MCF 10A (cell line): Measurements from ENCODE around the gene ZNF25. TPM values are rescaled to one million over a fixed set of nuclear protein-coding genes. Genes with fewer than 3 reads are reported as not detected.
"Not testable (repeated sequence)": the region's sequence is repeated elsewhere in the genome, so short reads cannot be mapped to it uniquely, and the experiment has no call there.

Experiments used
- Bru-seq: library from RNA; stranded (reverse); fragments of 400-500 nt; gene quantifications from one replicate; lab custom pipeline; 2021; lab: Mats Ljungman, UMichigan
- BruChase-seq, 2 experiments: library from RNA; stranded (reverse); fragments of 400-500 nt; gene quantifications; one replicate each; lab custom pipeline; 2021; lab: Mats Ljungman, UMichigan
- BruUV-seq: library from RNA; stranded (reverse); fragments of 400-500 nt; replicated peaks from 2 replicates; lab custom pipeline; 2021; lab: Mats Ljungman, UMichigan
- CTCF ChIA-PET: fragments of 300-600 bp; sonication (Branson Sonifier 250); formaldehyde crosslinking; extraction: SDS; loops from one replicate; lab custom pipeline; 2021; ENCODE audit warnings: antibody characterized with exemption, inconsistent platforms; lab: Yijun Ruan, JAX
- POLR2A ChIA-PET: fragments of 300-600, 350-650 bp; sonication (Branson Sonifier 250); formaldehyde crosslinking; extraction: SDS; loops from one replicate; lab custom pipeline; 2020; ENCODE audit warnings: antibody characterized with exemption, inconsistent platforms; lab: Yijun Ruan, JAX
- DNase-seq: peaks from one replicate; pipeline ENCODE4 v3.0.0-alpha.2; 2018; ENCODE audit not compliant: unreplicated experiment
- H3K27ac Mint-ChIP-seq: one replicate; pipeline ENCODE4 v1.8.0; 2022; ENCODE audit warnings: mild to moderate bottlenecking, low read depth, mixed read lengths; ENCODE audit not compliant: unreplicated experiment
- H3K27me3 Mint-ChIP-seq: one replicate; pipeline ENCODE4 v1.8.0; 2022; ENCODE audit warnings: mixed read lengths; ENCODE audit not compliant: insufficient read depth, unreplicated experiment
- H3K36me3 Mint-ChIP-seq: one replicate; pipeline ENCODE4 v1.8.0; 2022; ENCODE audit warnings: mild to moderate bottlenecking, moderate library complexity, mixed read lengths; ENCODE audit not compliant: insufficient read depth, unreplicated experiment
- H3K4me1 Mint-ChIP-seq: one replicate; pipeline ENCODE4 v1.8.0; 2022; ENCODE audit warnings: mixed read lengths; ENCODE audit not compliant: insufficient read depth, unreplicated experiment
- H3K4me3 Mint-ChIP-seq: one replicate; pipeline ENCODE4 v1.8.0; 2022; ENCODE audit warnings: mild to moderate bottlenecking, moderate library complexity, mixed read lengths; ENCODE audit not compliant: unreplicated experiment
- H3K9me3 Mint-ChIP-seq: one replicate; pipeline ENCODE4 v1.8.0; 2022; ENCODE audit warnings: mixed read lengths; ENCODE audit not compliant: unreplicated experiment
- intact Hi-C: fragments of 100-400 bp; cut with micrococcal nuclease; formaldehyde crosslinking; loops from 2 replicates; pipeline ENCODE4 v1.14.1; 2022
- long read RNA-seq: library from polyadenylated mRNA; stranded (forward); transcript quantifications from one replicate; pipeline ENCODE4 v2.0.0, GENCODE V29; 2022
- total RNA-seq: library from RNA; stranded (reverse); gene quantifications from 2 replicates; pipeline ENCODE4 v1.2.3, GENCODE V29; 2022
- TF ChIP-seq, protein P1 (sequence below): fragments of 200-600 bp; IDR thresholded peaks from one replicate; pipeline ENCODE4 v1.8.0; 2022; ENCODE audit warnings: antibody characterized with exemption, mild to moderate bottlenecking; ENCODE audit not compliant: unreplicated experiment

ZNF25 gene
- total RNA-seq (7.2 TPM in 2 replicates), Bru-seq, nascent RNA (percentile 65 among the genes with signal in this experiment), BruChase-seq, experiment 1, labeled RNA remaining after a 6-hour chase (percentile 74 among the genes with signal in this experiment), BruChase-seq, experiment 2, labeled RNA remaining after a 2-hour chase (percentile 75 among the genes with signal in this experiment)
- long read RNA-seq, full-length matches to known transcripts, result 10 of 19 reads
- long read RNA-seq, partial matches to known transcripts, result 0 of 19 reads
- long read RNA-seq, other reads (novel, unspliced or antisense), result 9 of 19 reads

DNA sequence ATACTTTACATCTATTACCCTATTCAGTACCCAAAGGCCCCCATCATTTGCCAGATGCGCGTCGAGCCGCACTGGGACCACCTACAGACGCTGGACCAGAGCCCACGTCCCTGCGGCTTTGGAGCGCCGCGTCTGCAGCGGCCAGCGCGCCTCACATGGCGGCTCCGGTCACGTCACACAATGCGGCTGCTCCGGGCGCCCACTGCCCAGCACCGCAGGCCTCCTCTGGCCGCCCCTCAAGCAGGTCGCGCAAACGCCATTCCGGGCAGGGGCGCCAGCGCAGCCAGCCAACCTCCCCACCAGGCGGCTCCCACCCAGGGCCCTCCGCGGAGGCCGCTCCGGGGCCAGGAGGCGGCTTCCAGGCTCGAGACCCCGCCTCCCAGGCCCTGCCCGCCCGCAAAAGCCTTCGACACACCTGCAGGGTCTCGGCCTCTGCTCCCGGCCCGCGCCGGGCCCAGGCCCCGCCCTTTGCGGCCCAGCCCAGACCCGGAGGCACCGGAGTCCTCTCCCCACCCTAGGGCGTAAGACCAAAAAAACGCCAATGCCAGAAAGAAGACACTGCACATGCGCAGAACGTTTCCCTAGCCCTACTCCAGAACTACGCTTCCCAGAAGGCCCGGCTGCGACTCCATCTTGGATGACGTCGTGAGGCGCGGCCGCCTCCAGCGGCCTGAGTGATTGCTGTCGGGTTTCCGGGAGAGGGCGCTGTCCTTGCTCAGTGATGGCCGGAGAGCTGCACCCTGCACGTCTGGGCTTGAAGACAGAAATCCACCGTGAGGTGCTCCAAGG, at the start of gene ZNF25:
TSS of gene ZNF25 (minus strand) at position 557 of the 789 bp plus-strand sequence. CDS start 4,925 bp downstream, outside the sequence.
- POLR2A ChIA-PET, result interaction anchor here (0.6 to 6.3 kb wide), 18 partner anchors 9 to 486 kb away, joined by 3 to 52 read pairs (median 4); partner anchors contain the start of genes ZNF33A and ZNF37A
- H3K4me1 Mint-ChIP-seq, result peaks cover 6% of the 10 kb centered on the region
- peak within 1 kb of the TSS; percentile 88 for H3K4me3 Mint-ChIP-seq
- BruUV-seq, result TSS peak; percentile 39
- CTCF ChIA-PET, result interaction anchor here (0.5 to 1.5 kb wide), 17 partner anchors 10 to 390 kb away, joined by 3 to 19 read pairs (median 4); partner anchors contain the start of gene ZNF37A
- H3K9me3 Mint-ChIP-seq, result no peaks in the 10 kb centered on the region
- TF ChIP-seq, protein P1, sequence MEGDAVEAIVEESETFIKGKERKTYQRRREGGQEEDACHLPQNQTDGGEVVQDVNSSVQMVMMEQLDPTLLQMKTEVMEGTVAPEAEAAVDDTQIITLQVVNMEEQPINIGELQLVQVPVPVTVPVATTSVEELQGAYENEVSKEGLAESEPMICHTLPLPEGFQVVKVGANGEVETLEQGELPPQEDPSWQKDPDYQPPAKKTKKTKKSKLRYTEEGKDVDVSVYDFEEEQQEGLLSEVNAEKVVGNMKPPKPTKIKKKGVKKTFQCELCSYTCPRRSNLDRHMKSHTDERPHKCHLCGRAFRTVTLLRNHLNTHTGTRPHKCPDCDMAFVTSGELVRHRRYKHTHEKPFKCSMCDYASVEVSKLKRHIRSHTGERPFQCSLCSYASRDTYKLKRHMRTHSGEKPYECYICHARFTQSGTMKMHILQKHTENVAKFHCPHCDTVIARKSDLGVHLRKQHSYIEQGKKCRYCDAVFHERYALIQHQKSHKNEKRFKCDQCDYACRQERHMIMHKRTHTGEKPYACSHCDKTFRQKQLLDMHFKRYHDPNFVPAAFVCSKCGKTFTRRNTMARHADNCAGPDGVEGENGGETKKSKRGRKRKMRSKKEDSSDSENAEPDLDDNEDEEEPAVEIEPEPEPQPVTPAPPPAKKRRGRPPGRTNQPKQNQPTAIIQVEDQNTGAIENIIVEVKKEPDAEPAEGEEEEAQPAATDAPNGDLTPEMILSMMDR, result peak; percentile 89
- peak within 1 kb of the TSS; percentile 94 for H3K27ac Mint-ChIP-seq
- H3K27me3 Mint-ChIP-seq, result no peaks in the 10 kb centered on the region
- intact Hi-C loops, result loop anchor here (1.0 to 5.0 kb wide), 4 partner anchors 34 to 119 kb away; partner anchors contain the start of genes ZNF248, ZNF33A and ZNF37A
- DNase-seq, result peak; percentile 99
- no peaks in the 10 kb centered on the region for H3K36me3 Mint-ChIP-seq

DNA sequence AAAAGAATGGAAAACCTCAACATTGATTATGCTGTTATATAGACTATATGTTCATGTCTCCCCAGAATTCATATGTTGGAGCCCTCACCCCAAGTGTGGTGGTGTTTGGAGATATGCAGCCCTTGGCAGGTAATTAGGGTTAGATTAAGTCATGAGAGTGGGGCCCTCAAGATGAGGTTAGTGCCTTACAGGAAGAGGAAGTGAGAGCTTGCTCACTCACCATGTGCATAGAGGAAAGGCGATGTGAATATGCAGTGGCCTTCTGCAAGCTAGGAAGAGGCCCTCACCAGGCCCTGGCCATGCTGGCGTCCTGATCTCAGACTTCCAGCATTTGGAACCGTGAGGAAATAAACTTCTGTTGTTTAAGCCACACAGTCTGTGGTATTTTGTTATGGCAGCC, 48.8 kb upstream of the ZNF25 start:
- Mint-ChIP-seq H3K27me3 (no peaks in the 10 kb centered on the region), H3K36me3 (peaks cover 90% of the 10 kb centered on the region), H3K27ac (no peak overlapping the region), H3K4me1 (no peaks in the 10 kb centered on the region), H3K9me3 (peaks cover 4% of the 10 kb centered on the region), H3K4me3 (no peak overlapping the region)
- intact Hi-C loops, result no loop called here
- ChIA-PET POLR2A (interaction anchor here (2.0 kb wide), 1 partner anchor 13 kb away, joined by 5 read pairs; no protein-coding TSS in a partner anchor), CTCF (no interaction called here)
- TF ChIP-seq, protein P1, result no peak
- DNase-seq, result no peak
- no TSS peak for BruUV-seq

DNA sequence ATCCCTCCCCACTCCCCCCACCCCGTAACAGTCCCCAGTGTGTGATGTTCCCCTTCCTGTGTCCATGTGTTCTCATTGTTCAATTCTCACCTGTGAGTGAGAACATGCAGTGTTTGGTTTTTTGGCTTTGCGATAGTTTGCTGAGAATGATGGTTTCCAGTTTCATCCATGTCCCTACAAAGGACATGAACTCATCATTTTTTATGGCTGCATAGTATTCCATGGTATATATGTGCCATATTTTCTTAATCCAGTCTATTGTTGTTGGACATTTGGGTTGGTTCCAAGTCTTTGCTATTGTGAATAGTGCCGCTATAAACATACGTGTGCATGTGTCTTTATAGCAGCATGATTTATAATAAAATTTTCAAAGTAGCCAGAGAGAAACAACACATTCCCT, 42.7 kb upstream of the ZNF25 start:
- H3K36me3 Mint-ChIP-seq, result peaks cover 96% of the 10 kb centered on the region
- CTCF ChIA-PET, result interaction anchor here (0.8 kb wide), 1 partner anchor 347 kb away, joined by 3 read pairs; no protein-coding TSS in a partner anchor

DNA sequence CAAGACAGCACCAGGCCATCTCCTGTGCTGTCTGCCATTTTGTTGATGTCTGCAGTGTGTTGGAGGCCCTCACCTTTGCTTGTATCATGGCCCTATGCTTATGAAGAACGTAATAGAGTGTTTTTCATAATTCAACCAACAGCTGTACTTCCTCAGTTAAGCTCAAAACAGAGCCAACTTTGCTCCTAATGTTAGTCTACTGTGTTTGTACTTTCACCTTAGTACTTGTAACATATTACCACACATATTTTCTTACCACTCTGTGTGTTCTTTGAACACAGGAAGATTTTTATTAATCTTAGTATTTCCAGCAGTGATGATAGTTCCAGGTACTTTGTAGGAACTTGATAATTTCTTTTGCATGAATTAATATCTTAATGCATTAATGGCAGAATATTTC, 39.9 kb upstream of the ZNF25 start:
- TF ChIP-seq, protein P1, result no peak
- H3K36me3 Mint-ChIP-seq, result peaks cover 95% of the 10 kb centered on the region
- H3K4me3 Mint-ChIP-seq, result no peak overlapping the region
- ChIA-PET CTCF (no interaction called here), POLR2A (no interaction called here)
- H3K27me3 Mint-ChIP-seq, result no peaks in the 10 kb centered on the region
- intact Hi-C loops, result no loop called here
- H3K4me1 Mint-ChIP-seq, result no peaks in the 10 kb centered on the region
- BruUV-seq, result no TSS peak
- DNase-seq, result no peak
- no peak overlapping the region for H3K27ac Mint-ChIP-seq
- peaks cover 8% of the 10 kb centered on the region for H3K9me3 Mint-ChIP-seq

More for the DNA sequence above, 42.7 kb upstream of the ZNF25 start:
- H3K27ac Mint-ChIP-seq, H3K4me1 Mint-ChIP-seq, H3K9me3 Mint-ChIP-seq, DNase-seq, BruUV-seq, H3K27me3 Mint-ChIP-seq, POLR2A ChIA-PET, H3K4me3 Mint-ChIP-seq, intact Hi-C loops: not testable (repeated sequence)
